Activated T-cell treated with anti-CD3 and anti-CD28 coated beads for 24 hours (primary cell): Measurements from ENCODE around the gene MORN5.
"Not testable (repeated sequence)": the region's sequence is repeated elsewhere in the genome, so short reads cannot be mapped to it uniquely, and the experiment has no call there.

ENCODE experiments used
- DNase-seq: peaks from one replicate; pipeline ENCODE4 v3.0.0-alpha.2; 2020; ENCODE audit warnings: low read depth

Gene MORN5

DNA sequence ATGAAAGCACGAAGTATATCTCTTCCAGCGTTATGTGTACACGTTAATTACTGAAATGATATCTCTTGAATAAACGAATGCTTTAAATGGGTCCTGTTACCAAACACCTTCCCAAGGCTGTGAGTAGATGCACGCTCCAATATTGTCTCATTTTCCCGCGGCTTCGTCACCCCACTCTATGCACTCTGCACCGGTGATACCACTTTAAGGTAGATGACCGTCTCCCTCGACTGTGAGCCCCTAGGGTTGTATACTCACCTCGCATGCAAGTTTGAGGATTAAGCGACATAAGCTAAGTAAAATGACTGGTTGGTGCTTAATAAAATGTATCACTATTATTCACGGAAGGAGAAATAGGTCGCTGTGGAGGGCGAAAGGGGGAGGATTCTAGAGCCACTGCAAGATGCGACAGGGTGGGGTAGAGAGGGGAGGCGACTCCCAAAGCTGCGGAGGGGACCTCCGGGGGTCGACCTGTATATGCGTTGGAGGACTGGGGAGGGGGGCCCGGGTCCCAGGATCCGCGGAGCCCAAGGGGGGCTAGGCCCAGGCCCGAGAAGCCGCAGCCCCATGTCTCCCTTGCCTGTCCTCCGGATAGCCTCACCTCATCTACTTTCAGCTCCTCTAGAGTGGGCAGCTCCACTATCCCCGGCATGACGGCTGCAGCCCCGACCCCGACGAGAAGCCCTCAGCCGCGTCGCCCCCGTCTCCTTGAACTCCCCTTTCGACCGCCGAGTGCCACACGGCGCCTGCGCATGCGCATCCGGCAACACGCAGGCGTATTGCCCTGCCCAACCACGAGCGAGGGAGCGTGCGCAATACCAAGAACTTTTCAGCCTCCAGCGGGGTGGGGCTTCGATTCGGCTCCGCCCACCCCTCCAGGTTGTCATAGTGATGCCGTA is at the start of gene MORN5, which contains the start of gene NDUFA8:
Gene MORN5, plus strand, starts transcription at position 883 of the 899 bp plus-strand sequence. CDS start 65 bp downstream, outside the sequence.
Gene NDUFA8, minus strand, starts transcription at position 754 of the 899 bp plus-strand sequence. Its CDS starts 102 bp downstream, at position 652.
- DNase-seq: peak; percentile 94

DNA sequence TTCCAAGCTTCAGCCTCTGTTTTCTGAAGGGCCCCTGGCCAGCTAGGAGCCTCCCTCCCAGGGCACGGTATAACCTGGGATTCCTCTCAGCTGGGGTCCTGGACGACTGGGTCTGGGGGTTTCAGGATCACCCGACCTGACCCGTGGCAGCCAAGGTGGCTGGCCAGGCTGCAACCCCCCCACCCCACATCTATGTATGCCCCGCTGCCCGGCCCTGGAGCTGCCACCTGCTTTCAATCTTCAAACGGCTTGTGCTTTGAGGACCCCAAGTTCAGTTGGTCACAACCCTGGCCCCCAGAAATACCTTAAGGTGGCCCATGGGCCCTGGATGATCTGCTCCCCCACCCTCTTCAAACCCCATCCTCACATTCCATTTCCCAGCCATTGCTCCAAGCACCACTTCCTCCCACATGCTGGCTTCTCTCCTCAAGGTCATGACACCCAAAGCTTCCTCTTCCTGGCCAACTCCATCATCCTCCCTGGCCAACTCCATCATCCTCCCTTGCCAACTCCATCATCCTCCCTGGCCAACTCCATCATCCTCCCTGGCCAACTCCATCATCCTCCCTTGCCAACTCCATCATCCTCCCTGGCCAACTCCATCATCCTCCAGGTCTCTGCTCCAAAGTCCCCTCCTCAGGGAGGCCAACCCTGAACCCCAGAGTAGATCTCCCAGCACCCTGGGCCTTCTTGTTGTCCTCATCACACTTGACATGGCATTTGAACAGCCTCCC is 49.4 kb upstream of the MORN5 start:
- DNase-seq: no peak

DNA sequence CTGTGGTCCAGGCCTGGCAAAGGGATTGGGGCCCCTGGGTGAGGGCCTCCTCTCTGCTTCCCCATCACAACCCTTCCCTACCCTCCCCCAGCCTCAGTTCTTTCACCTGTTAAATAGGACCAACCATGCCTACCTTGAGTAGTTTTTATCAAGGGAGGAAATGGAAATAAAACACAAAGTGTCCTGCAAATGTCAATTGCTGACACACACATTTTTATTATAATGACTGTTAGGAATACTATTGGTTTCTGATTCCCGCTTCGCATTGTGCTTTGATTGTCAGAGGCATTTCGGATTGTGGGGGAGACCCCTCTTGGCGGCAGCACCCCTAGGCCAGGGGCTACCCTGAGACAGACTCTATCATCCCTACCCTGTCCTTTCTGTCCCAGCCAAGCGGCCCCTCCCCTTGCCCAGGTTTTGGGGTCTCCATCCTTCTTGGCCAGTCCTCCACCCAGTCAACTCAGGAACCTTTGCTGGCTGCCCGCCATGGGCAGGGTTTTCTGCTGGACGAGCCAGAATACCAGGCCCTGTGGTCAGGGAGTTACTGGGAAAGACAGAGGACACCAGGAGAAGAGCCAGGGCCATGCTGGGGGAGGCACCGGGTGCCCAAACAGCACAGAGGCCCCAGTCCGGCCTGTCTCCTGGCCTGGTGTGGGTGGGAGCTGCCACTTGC is 48.2 kb upstream of the MORN5 start:
- no peak for DNase-seq

DNA sequence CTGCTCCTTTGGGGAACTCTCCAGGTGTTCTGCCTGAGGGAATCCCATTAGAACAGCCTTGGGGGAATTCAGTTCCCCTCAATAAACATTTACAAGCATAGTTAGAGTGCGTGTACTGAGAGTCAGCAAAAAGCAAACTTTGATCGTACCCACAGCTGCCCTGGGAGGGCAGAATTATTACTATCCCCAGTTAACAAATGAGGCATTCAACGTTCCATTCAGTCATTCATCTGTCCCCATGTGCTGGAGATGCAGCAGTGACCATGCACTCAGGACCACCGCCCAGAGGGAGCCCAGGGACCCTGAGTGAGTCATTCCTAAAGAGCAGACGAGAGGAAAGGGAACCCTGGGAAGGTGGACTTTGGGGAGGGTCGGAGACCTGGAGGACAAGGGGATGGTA is 47.5 kb upstream of the MORN5 start:
- no peak for DNase-seq

DNA sequence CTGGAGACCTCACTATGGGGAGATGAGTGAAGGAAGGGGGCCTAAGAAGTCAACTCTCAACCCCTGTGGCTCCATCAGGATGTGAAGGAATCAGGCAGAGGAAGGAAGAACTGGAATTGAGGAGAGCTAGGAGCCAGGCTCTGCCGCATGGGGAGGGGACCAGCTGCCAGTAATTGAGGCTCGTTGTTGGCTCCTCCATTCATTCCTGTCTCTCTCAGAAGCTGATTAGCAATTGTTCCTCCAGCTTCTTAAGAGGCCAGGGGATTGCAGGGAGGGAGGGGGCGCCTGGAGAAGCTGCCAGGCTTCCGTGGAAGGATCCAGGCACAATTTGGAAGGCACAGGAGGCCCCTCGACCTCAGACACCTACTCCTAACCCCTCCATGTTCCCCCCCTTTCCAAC is 46.1 kb upstream of the MORN5 start:
- DNase-seq: no peak

DNA sequence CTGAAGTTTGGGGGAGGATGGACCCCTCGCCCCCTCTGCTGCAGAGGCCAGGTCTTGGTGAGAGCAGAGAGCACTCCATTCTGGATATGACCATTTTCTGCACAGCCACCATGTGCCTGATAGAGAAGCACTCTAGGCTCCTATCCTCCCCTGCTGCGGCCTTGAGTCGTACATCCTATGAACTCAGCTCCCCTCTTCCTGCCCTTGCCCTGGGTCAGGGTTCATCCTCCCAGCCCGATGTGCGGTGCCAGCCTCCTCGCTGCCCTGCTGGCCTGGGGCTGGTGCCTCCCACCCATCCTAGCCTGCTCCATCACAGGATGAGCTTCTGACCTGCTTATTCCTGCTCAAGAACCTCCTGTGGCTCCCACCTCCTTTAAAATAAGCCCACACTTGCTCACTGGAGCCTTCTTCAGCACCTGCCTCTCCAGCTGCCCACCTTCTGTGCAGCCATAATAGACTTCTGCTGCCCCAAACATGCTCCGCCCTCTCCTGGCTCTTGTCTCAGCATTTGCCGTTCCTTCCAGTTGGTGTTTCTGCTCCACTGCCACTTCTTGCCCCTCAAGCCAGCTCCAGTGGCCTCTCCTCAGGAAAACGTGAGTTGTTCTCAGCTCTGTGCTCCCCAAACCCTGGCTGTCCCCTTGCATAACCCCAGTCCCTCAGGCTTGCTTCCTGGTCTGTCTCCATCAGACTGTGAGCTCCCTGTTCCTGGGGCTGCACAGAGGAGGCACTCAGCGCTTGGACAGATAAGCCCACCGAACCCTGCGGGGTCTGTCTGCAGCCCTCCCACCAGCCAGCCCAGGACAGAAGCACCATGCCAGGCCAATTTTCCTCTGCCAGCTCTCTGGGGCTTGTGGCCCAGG is 44.3 kb upstream of the MORN5 start:
- DNase-seq: no peak

DNA sequence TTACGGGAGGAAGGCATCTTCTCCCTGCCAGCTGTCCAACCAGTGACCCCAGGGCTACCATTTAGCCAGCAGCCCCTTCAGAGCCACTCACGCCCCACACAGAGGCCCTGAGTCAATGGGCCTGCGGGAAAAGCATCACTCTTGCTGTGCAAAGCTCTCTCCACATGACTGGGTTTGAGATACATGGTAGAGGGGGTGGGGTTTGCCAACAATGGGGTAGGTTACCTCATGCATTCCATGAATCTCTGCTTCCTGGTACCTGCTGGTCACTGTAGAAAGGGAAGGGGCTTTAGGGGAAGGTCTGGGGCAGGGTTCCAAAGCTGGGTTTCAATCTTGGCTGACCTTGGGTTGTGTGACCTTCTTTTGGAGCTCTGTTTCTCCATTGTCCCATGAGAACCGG is 43.7 kb upstream of the MORN5 start:
- DNase-seq: no peak

DNA sequence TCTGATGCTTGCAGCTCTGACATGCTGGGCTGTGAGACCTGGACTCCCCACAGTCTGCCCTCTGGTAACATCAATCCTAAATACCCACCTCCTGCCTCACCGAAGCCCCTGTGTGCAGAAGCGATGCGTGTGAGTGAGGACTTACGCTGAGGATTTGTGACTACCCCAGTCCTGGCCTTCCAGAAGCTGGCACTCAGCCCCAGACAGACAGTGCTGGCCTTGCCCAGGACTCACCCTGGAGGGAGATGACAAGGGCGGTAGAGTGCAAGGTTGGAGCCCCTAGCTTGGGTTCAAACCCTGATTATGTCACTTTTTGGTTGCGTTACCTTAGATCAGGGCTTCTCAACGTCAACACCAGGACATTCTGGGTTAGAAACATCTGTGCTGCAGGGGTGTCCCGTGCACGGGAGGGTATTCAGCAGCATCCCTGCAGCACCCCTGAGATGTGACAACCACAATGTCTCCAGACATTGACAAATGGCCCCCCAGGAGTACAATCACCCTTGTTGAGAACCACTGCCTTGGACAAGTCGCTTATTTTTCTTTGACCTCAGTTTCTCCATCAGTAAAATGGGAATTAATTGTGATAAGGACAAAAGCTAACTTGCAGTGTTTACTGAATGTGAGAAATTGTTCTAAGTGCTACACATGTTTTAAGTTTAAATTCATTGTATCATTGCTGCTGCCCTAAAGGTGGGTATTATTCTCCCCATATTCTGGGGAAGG is 43.1 kb upstream of the MORN5 start:
- no peak for DNase-seq

DNA sequence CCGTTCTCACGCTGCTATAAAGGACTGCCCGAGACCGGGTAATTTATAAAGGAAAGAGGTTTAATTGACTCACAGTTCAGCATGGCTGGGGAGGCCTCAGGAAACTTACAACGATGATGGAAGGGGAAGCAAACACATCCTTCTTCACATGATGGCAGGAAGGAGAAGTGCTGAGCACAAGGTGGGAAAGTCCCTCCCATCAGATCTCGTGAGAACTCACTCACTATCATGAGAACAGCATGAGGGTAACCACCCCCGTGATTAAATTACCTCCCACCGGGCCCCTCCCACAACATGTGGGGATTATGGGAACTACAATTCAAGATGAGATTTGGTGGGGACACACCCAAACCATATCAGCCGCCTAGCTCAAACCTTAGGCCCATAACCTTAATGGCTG is 42.5 kb upstream of the MORN5 start:
- not testable (repeated sequence) for DNase-seq

DNA sequence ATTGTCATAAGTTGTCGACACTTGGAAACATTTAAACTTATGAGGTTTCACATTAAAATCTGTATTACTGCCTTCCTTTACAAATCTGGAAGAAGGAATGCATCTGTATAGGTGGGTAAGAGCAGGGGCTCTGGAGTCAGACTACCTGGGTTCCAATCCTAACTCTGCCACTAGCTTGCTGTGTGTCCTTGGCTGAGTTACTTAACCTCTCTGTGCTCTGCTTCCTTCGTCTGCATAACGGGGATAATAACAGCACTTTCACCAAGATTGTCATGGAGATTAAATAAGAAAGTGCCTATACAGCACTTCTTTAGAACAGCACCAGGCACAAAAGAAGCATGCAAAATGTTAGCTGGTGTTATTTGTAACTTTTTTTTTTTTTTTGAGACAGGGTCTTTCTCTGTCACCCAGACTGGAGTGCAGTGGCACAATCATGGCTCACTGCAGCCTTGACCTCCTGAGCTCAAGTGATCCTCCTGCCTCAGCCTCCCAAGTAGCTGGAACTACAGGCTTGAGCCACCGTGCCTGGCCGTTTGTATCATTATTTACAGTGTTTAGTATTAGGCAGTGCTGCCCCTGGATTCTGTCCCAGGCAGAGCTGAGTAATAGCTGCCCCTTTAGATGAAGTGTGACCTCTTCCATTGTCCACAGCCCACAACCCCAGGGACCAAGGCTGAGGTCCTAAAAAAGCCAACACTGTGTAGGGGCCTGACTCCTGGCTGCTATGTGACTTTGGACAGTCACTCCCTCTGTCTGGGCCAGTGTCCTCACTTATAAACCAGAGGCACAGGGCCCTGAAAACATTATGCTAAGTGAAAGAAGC is 41.2 kb upstream of the MORN5 start:
- DNase-seq: no peak

DNA sequence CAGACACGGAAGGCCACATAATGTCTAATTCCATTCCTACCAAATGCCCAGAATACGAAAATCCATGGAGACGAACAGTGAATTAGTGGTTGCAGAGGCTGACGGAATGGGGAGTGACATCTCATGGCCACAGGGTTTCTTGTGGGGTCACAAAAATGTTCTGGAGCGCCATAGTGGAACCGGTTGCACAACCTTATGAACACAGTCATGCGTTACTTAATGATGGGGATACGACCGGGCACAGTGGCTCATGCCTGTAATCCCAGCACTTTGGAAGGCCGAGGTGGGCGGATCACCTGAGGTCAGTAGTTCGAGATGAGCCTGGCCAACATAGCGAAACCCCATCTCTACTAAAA is 40.6 kb upstream of the MORN5 start:
- DNase-seq: no peak

DNA sequence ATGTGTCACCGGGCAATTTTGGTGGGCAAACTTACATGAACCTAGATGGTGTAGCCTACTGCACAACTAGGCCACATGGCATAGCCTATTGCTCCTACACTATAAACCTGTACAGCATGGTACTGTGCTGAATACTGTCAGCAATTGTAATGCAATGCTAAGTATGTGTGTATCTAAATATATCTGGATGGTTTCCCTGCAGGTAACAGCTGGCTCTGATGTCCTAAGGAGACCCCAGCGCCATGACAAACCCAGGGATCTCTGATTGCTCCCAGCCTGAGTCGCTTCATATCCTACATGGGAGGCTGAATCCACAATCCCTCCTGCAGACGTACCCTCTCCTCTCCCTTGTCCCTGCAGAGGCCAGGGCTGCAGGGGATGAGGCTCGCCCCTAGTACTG is 40.0 kb upstream of the MORN5 start:
- DNase-seq: no peak

DNA sequence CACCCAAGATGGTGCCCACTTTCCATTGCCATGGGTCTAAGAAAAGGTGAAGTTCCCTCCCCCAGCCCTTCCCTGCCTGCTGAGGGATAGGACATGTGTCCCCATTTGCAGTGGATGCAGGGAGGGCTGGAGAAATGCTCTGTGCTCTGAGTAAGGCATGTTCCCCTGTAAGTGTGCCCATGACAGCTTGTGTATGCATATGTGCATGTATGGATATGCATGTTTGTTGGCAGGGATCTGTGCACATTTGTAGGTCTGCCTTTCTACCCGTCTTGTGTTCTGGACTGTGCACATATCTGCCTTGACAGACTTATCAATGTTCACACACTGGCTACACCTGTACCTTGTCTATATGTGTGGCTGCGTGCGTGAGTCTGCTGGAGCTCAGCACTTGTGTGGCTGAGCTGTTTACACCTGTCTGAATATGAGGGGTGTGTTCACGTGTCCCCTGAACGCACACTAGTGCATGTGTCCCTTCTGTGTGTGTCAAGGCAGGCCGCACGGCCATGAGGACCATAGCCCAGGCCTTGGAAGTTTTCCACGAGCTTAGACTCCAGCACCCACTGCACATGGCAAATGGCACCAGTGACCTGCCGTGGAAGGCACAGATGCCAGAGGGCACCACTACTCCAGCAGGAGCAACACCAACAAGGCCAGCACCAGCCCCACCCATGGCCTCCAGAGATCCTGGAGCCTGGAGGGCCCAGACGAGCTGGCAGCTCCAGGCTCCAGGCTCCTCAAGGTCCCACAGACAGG is 39.2 kb upstream of the MORN5 start:
- DNase-seq: no peak

DNA sequence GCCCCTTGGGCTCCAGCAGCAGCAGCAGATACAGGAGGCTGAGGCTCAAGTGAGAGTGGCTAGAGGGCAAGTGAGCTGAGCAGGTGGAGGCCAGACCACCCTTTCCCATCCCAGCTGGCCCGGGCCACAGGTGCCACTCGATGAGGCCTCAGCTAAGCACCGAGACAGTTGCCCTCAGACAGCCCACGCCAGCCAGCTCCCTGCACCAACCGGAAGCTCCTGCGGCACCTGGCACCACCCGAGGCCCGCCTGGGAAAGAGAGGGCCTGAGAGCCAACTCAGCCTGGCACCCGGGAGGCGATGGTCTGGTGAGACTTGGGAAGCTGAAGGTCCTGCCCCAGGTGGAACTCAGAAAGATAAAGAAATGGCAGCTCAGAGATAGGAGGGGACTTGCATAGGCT is 38.3 kb upstream of the MORN5 start:
- no peak for DNase-seq

DNA sequence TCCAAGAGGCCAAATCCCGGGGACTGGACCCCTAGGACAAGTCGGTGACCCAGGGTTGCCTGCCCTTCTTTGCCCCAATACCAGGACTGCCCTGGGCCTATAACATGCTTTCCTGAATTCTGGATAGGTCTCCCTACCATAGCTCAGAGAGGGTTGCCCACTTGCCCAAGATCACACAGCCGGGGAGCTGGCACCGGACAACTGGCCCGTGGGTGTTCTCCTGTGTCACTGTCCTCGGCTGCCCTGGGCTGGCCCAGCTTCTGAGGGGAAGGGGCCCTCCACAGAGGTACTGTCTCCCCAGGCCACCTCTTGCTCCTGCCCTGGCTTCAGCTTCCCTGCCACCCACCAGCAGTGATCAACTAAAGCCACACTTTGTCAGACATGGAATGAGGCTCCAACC is 37.8 kb upstream of the MORN5 start:
- no peak for DNase-seq

DNA sequence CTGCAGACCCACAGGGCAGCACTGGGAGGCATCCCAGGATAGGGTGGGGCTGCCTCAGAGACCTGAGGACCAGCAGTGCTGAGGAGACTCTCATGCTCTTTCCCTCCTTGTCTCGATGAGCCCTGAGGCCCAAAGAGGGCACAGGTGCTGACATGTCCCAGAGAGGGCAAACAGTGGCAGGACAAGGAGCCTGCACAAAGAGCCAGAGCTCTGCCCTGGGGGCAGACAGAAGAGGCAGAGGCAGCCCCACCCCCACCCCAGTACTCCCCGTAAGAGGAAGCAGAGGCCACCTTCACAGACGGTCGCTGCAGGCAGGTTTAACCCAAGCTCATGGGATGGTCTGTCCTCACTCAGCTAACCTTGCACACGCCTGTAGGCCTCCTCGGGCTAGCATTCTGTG is 37.2 kb upstream of the MORN5 start:
- DNase-seq: no peak

DNA sequence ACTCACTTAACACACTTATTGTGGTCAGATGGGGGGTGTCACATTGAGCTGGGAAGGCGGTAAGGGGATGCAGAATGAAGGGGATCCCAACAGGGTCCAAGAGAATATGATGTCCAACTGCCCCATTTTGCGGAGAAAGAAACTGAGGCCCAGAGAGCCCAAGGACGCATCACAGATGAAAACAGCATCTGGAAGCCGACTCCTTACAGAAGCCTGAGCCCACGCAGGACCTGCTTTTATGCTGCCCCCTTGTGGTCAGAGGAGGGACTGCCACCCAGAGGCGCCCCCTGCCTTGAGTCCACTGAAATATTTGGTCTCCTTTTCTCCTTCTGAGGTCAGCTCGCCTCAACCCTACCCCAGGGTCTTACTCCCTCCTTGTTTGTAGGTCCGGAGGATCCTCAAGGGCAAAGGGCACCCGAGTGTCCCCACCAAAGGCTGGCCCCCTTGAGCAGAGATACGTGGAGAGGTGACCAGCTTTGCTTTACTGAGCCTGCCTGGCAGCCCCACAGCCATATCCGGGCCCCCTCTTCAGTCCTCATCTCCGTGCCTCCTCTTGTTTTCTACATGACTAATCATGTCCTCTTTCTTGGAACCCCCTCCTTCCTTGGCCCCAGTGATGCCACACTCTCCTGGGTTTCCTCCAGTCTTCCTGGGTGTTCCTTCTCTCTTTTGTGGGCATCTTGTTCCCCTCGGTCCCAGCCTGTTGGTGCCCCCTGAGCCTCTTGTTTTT is 36.6 kb upstream of the MORN5 start:
- DNase-seq: peak; percentile 56

DNA sequence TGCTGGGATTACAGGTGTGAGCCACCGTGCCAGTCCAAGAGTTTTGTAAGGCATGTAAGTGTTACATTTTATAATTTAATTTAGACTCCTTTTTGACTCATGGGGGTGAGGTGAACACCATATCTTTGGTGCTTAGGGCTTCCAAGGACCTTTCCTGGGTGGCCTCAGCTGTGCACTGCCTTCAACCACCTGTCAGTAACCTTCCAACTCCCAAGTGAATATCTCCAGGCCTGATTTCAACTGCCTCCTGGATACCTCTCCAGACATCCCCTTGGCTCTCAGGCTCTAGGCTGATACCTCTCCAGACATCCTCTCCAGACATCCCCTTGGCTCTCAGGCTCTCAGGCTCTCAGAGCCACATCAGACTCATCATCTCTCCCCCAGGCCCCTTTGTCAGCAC is 35.7 kb upstream of the MORN5 start:
- DNase-seq: no peak

DNA sequence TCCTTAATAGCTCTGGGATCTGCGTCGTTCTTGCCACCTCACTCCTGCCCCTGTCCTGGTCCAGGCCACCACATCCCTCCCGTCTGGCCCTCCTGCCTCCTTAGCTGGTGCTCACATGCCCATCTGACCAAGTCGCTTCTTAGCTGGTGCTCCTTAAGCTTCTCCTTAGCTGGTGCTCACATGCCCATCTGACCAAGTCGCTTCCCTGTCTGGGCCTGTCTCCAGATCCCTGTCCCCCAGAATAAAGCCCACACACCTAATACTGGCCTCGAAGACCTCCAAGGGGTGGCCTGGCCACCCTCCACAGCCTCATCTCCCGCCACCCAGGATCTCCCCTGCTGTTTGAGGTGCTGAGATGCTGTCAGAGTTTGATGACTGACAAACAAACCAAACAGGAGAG is 35.2 kb upstream of the MORN5 start:
- DNase-seq: no peak
